Measurements from ENCODE around the gene R3HDML.

The R3HDML gene

DNA sequence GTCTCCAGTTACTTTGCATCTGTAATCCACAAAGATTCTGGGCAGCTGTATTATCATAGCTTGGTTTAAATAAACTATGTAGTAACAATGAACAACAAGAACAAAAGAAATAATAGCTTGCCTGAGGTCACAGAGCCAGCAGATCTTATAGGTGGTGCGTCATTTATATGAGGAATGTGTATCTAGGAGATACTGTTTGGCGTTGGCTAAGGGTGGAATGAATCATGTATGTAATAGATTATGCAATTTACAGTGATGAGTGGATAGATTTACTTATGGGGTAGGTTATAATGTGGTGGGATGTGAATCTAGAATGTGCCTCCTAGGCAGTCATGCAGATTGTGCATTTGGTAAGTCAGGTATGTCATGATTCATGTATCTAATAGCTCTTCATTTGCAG lies 61.5 kb downstream of the R3HDML start:
- no peak for DNase-seq

DNA sequence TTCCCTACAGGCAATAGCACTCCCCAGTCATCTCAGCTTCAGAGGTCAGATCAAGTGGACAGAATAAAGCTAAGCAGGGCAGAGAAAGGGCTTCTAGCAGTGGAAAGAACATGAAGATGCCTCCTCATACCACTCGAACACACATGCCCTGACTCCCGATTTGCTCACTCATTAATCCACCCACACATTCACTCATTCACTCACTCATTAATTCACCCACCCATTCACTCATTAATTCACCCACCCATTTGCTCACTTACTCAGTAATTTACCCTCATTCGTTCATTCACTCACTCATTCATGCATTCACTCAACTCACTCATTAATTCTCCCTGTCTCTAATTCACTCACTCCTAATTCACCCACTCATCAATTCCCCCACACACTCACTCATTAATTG lies 62.6 kb downstream of the R3HDML start:
- DNase-seq, result no peak

GRCh38 chr20:44400671-44400969 lies 63.8 kb downstream of the R3HDML start:
- DNase-seq, result no peak
